NCI-H524 (cell line): ENCODE measurements around the gene PLXNC1.

Experiments
- DNase-seq, 2 experiments: peaks; one replicate each; lab custom pipeline; 2025; lab: John Stamatoyannopoulos, UW

PLXNC1 gene

GRCh38 chr12:94353130-94353529 is 204.8 kb downstream of the PLXNC1 start:
- DNase-seq, result no peak
